Gastroesophageal sphincter (tissue), 3 donors: ENCODE measurements around the gene SEPTIN2.

Experiments used
- EP300 ChIP-seq: sonication (generic); formaldehyde crosslinking; IDR thresholded peaks from one replicate; pipeline ENCODE4 v1.6.1; 2017; ENCODE audit warnings: antibody characterized with exemption, mild to moderate bottlenecking
- POLR2A ChIP-seq, 2 donors: fragments of 450-650 bp; IDR thresholded peaks; one replicate each; pipeline ENCODE4 v1.6.1; 2017; ENCODE audit warnings: antibody characterized with exemption in 2 of 2, mild to moderate bottlenecking in 2 of 2, moderate library complexity in 1 of 2
- POLR2AphosphoS5 ChIP-seq: sonication (generic); formaldehyde crosslinking; IDR thresholded peaks from one replicate; pipeline ENCODE4 v1.6.1; 2017; ENCODE audit warnings: antibody characterized with exemption
- TF ChIP-seq, protein P1 (sequence below), 4 experiments: fragments of 200-600 bp in 2 of 4; fragments of 450-650 bp in 2 of 4; sonication (generic) in 1 of 4; IDR thresholded peaks; one replicate each; pipeline ENCODE4 v1.5.1; 2017 to 2019; ENCODE audit warnings: antibody characterized with exemption in 4 of 4, mild to moderate bottlenecking in 2 of 4, moderate library complexity in 2 of 4

DNA sequence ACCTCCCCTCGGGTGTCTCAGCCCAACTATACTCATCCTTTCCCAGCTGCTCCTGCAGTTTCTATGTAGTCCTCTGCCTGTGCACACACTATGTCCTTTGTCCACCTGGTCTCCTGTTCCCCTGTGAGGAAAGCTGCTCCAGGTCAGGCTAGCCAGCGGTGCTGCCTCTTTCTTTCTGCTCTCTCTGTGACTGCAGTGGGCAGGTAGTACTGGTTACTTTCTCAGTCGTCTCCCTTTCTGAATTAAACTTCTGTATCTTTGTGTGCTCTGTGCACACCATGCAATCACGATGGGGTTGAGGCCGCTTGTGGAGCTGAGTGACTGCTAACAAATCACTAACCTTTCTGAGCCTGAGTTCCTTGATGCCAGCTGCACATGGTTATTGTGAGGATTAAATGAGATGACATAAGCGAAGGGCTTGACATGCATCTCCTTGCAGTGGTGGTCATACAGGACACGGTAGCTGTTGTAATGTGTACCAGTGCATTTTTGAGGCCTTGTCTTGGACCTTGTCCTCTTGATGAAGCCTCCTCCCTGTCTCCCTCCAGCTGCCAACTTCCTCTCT is 43.8 kb downstream of the SEPTIN2 start:
- TF ChIP-seq POLR2AphosphoS5 (no peak), EP300 (no peak), POLR2A (IDR thresholded peaks at IDR 0.05) (no peak)
- TF ChIP-seq, protein P1, sequence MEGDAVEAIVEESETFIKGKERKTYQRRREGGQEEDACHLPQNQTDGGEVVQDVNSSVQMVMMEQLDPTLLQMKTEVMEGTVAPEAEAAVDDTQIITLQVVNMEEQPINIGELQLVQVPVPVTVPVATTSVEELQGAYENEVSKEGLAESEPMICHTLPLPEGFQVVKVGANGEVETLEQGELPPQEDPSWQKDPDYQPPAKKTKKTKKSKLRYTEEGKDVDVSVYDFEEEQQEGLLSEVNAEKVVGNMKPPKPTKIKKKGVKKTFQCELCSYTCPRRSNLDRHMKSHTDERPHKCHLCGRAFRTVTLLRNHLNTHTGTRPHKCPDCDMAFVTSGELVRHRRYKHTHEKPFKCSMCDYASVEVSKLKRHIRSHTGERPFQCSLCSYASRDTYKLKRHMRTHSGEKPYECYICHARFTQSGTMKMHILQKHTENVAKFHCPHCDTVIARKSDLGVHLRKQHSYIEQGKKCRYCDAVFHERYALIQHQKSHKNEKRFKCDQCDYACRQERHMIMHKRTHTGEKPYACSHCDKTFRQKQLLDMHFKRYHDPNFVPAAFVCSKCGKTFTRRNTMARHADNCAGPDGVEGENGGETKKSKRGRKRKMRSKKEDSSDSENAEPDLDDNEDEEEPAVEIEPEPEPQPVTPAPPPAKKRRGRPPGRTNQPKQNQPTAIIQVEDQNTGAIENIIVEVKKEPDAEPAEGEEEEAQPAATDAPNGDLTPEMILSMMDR (IDR thresholded peaks at IDR 0.05) = no peak
